Progenitor cell of endocrine pancreas (in vitro differentiated cells): ENCODE results near the gene BNIP3. TPM values are rescaled to one million over a fixed set of nuclear protein-coding genes. Genes with fewer than 3 reads are reported as not detected.

ENCODE experiments used
- DNase-seq: peaks from one replicate; pipeline ENCODE4 v3.0.0; 2021; ENCODE audit warnings: low spot score; ENCODE audit not compliant: unreplicated experiment
- H3K27ac Mint-ChIP-seq: 2 replicates; pipeline ENCODE4 v1.8.0; 2021; ENCODE audit warnings: mild to moderate bottlenecking, moderate library complexity, mixed read lengths
- H3K27me3 Mint-ChIP-seq: 2 replicates; pipeline ENCODE4 v1.8.0; 2021; ENCODE audit warnings: mixed read lengths
- H3K36me3 Mint-ChIP-seq: 2 replicates; pipeline ENCODE4 v1.8.0; 2022; ENCODE audit warnings: mixed read lengths; ENCODE audit not compliant: insufficient read depth
- H3K4me1 Mint-ChIP-seq: 2 replicates; pipeline ENCODE4 v1.8.0; 2021; ENCODE audit warnings: low read depth, mixed read lengths
- H3K4me3 Mint-ChIP-seq: 2 replicates; pipeline ENCODE4 v1.8.0; 2021; ENCODE audit warnings: low read depth, mild to moderate bottlenecking, moderate library complexity, mixed read lengths
- H3K9me3 Mint-ChIP-seq: 2 replicates; pipeline ENCODE4 v1.8.0; 2021; ENCODE audit warnings: low read depth, mixed read lengths
- CTCF ChIP-seq: fragments of 200-600 bp; sonication (generic); IDR thresholded peaks from one replicate; pipeline ENCODE4 v1.5.0; 2021; ENCODE audit warnings: antibody characterized with exemption, mild to moderate bottlenecking; ENCODE audit not compliant: unreplicated experiment
- total RNA-seq: library from RNA; stranded (reverse); gene quantifications from 2 replicates; pipeline ENCODE4 v1.2.1, GENCODE V29; 2021

The BNIP3 gene
- total RNA-seq, 1 donor from 2014 or later: 32.4 TPM

GRCh38 chr10:132018446-132018845 lies 36.7 kb upstream of the BNIP3 start:
- DNase-seq: no peak
- Mint-ChIP-seq H3K27me3 (peaks cover 20% of the 10 kb centered on the region), H3K36me3 (no peaks in the 10 kb centered on the region), H3K4me3 (no peak overlapping the region), H3K4me1 (no peaks in the 10 kb centered on the region), H3K9me3 (no peaks in the 10 kb centered on the region), H3K27ac (no peak overlapping the region)
- no peak for TF ChIP-seq CTCF

DNA sequence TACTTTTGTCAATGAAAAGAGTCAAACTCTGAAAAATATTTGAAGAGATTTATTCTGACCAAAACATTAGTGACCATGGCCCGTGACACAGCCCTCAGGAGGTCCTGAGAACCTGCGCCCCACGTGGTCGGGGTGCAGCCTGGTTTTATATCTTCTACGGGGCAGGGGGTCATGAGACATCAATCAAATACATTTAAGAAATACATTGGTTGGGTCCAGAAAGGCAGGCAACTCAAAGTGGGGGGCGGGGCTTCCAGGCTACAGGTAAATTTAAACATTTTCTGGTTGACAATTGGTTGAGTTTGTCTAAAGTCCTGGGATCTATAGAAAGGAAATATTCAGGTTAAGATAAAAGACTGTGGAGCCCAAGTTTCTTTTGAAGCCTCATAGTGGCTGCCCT lies 34.8 kb upstream of the BNIP3 start:
- no peak for DNase-seq
- no peaks in the 10 kb centered on the region for H3K9me3 Mint-ChIP-seq
- H3K27me3 Mint-ChIP-seq: peaks cover 16% of the 10 kb centered on the region
- no peaks in the 10 kb centered on the region for H3K4me1 Mint-ChIP-seq
- H3K36me3 Mint-ChIP-seq: no peaks in the 10 kb centered on the region
- no peak for TF ChIP-seq CTCF
- no peak overlapping the region for H3K4me3 Mint-ChIP-seq
- H3K27ac Mint-ChIP-seq: no peak overlapping the region

DNA sequence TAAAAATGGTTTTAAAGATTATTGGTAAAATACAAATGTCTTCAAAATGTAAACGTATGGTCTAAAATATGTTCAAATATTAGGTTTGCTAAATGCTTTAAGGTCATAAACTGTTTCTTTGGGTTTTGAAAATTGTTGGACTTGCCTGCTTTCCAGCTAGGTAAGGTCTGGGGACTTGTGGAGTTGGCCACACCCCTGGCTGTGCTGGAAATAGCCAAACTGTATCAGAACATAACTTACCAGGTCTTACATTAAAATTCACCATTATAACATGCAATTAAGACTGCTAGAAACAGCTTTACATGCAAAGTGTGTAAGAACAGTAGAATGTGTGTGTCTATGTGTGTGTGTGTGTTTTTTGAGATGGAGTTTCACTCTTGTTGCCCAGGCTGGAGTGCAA lies 29.7 kb upstream of the BNIP3 start:
- H3K9me3 Mint-ChIP-seq: no peaks in the 10 kb centered on the region
- no peak for TF ChIP-seq CTCF
- no peak overlapping the region for H3K4me3 Mint-ChIP-seq
- H3K27me3 Mint-ChIP-seq: peaks cover 28% of the 10 kb centered on the region
- H3K36me3 Mint-ChIP-seq: no peaks in the 10 kb centered on the region
- H3K4me1 Mint-ChIP-seq: no peaks in the 10 kb centered on the region
- no peak for DNase-seq
- no peak overlapping the region for H3K27ac Mint-ChIP-seq

DNA sequence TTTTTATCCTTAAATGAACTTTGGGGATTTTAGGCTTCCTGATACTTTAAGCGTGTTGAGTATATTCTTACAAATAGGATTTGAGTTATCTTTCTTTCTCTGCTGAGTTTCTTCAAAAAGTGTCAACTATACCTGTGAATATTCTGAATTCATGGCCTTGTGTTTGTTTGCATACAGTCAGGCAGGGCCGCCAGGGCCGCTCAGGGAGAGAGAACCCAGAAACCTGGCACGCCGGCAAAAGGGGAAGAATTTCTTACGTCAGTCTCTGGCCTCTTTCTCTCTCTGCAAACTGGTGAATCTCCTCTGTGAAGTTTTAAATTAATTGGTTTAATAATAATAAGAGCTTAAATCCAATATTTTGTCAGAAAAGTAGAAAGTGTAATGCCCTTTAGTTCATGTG lies 29.3 kb upstream of the BNIP3 start:
- Mint-ChIP-seq H3K4me1 (no peaks in the 10 kb centered on the region), H3K36me3 (no peaks in the 10 kb centered on the region), H3K27ac (no peak overlapping the region), H3K27me3 (peaks cover 28% of the 10 kb centered on the region), H3K4me3 (no peak overlapping the region), H3K9me3 (no peaks in the 10 kb centered on the region)
- no peak for DNase-seq
- TF ChIP-seq CTCF: no peak

GRCh38 chr10:132010483-132010882 lies 28.8 kb upstream of the BNIP3 start:
- no peak for TF ChIP-seq CTCF
- no peaks in the 10 kb centered on the region for H3K4me1 Mint-ChIP-seq

More at GRCh38 chr10:132010483-132010882, 28.8 kb upstream of the BNIP3 start:
- Mint-ChIP-seq H3K9me3 (peaks cover 2% of the 10 kb centered on the region), H3K4me3 (no peak overlapping the region), H3K36me3 (no peaks in the 10 kb centered on the region), H3K27ac (no peak overlapping the region), H3K27me3 (peaks cover 28% of the 10 kb centered on the region)
- no peak for DNase-seq
